22Rv1 (cell line): Measurements from ENCODE around the gene SLC9A5.

Source experiments
- H3K27ac ChIP-seq: fragments of 450-650 bp; 2 replicates; pipeline ENCODE4 v1.5.1; 2017
- ZFX ChIP-seq: fragments of 450-650 bp; IDR thresholded peaks from 2 replicates; pipeline ENCODE4 v1.6.1; 2017; ENCODE audit warnings: antibody characterized with exemption, borderline replicate concordance
- TF ChIP-seq, protein P1 (sequence below): fragments of 450-650 bp; IDR thresholded peaks from 2 replicates; pipeline ENCODE4 v1.5.1; 2017; ENCODE audit warnings: mild to moderate bottlenecking

Gene SLC9A5

DNA sequence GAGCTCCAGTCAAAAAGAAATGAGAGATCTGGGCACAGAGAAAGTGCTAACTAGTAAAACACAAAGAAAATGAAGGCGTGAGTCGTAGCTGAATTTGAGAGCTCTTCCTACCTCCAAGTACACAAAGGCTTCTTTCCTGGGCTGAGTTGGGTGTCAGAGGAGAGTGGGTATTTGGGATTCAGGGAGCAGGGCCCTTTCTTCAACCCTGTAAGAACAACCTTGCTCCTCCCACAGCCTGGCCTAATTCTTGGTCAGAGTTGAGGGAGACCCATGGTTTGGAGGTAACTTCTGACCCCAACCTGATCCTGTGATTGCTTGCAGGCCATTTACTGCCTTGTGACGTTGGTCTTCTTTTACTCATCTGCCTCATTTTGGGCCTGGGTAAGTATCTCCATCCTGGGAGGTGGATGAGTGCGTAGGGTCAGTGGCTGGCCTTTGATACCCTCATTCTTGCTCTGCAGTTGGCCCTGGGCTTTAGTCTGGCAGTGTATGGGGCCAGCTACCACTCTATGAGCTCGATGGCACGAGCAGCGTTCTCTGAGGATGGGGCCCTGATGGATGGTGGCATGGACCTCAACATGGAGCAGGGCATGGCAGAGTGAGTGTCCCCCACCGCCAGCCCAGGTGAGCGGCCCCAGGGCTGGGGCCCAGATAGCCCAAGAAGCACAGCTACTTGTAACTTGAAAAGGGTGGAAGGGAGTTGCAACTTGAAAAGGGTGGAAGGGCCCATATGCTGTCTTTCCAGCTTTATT lies 20.6 kb upstream of the SLC9A5 start:
- H3K27ac ChIP-seq: no peak overlapping the region
- TF ChIP-seq ZFX: no peak
- TF ChIP-seq, protein P1, sequence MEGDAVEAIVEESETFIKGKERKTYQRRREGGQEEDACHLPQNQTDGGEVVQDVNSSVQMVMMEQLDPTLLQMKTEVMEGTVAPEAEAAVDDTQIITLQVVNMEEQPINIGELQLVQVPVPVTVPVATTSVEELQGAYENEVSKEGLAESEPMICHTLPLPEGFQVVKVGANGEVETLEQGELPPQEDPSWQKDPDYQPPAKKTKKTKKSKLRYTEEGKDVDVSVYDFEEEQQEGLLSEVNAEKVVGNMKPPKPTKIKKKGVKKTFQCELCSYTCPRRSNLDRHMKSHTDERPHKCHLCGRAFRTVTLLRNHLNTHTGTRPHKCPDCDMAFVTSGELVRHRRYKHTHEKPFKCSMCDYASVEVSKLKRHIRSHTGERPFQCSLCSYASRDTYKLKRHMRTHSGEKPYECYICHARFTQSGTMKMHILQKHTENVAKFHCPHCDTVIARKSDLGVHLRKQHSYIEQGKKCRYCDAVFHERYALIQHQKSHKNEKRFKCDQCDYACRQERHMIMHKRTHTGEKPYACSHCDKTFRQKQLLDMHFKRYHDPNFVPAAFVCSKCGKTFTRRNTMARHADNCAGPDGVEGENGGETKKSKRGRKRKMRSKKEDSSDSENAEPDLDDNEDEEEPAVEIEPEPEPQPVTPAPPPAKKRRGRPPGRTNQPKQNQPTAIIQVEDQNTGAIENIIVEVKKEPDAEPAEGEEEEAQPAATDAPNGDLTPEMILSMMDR: no peak

DNA sequence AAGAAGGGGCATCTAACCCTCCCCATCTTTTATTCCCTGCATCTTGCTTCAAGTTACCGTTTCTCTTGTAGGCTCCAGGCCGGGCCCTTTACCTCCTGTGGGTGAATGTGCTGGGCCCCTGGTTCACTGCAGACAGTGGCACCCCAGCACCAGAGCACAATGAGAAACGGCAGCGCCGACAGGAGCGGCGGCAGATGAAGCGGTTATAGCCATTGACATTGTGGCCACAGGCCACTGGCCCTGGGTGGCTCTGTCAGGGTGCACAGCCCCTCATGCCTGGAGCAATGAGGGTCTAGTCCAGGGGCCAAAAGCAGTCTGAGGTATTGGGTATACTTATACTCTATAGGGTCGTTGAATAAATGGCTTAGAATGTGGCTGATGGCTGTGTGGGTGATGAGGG lies 19.9 kb upstream of the SLC9A5 start:
- no peak for TF ChIP-seq ZFX
- TF ChIP-seq, protein P1: no peak
- H3K27ac ChIP-seq: no peak overlapping the region

DNA sequence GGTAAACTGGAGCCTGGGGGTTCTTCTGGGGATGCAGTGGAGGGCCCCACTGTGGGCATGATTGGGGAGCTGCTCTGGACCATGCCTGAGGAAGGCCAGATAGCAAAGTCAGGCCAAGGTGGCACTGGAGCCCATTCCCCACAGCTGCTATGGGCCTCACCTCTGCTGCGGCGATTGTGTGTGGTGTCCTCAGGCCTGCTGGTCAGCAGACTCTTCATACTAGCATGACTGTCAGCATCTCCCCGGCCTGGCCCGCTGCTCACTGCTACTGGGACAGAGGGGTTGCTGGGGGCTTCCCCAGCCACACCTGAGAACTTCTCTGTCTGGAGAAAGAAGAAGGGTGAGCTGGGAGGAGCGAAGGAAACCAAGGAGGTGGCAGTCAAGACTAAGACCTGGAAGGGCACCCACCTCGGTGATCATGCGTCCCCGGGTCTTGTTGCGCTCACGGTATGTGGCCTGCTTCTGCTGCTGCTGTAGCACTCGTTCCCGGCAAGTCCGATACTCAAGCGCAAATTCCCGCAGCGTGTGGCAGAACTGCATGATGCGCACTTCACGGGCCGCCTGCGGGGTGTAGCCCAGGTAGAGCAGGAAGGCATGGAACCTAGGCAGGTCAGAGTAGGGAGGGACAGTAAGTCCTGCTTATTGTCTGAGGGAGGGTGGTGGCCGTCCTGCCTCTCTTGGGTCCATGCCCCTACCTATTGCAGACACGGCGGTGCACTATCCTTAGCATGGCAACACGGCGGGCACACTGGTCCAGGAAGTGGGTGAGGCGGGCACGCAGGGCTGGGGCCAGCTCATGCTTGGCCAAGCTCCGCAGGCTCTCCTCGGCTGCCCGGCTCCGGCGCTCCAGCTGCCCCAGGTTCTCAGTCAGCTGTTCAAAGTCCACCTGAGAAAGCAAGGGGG lies 18.6 kb upstream of the SLC9A5 start:
- TF ChIP-seq, protein P1: no peak
- no peak for TF ChIP-seq ZFX
- no peak overlapping the region for H3K27ac ChIP-seq

DNA sequence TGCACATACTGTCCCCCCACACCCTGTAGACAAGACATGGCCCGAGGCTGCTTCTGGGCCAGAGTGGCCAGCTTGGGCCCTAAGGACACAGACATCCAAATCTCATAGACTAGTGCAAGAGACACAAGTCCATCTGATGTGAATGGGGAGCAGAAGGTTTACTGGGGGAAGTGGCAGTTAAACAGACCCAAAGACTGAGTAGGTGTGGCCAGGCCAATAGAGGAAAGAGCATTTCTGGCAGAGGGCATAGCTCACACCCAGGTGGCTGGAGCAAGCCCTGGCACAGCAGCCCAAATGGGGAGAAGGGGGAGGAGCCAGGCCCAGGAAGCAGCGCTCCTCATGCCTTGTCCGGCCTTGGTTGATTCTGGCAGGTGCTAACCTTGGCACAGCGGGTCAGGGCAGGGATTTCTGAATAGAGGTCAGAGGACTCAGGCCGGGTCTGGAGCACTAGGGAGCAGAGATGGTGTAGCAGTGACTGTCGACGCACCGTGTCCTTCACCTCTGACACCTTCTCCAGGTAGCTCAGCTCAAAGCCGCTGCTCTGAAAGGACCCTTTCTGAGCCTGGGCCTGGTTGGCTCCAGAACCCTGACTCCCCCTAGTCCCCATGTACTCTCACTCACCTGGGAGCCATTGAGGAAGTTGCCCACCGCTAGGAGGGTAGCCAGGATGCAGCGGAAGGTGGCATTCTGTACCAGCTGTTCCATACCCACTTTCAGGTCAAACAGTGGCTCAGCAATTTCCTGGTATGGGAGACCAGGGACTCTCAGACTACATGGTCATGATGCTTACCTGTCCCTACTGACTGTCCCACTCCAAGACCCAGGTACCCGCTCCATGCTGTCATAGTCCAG lies 17.7 kb upstream of the SLC9A5 start:
- no peak overlapping the region for H3K27ac ChIP-seq
- TF ChIP-seq ZFX: no peak
- TF ChIP-seq, protein P1: no peak

DNA sequence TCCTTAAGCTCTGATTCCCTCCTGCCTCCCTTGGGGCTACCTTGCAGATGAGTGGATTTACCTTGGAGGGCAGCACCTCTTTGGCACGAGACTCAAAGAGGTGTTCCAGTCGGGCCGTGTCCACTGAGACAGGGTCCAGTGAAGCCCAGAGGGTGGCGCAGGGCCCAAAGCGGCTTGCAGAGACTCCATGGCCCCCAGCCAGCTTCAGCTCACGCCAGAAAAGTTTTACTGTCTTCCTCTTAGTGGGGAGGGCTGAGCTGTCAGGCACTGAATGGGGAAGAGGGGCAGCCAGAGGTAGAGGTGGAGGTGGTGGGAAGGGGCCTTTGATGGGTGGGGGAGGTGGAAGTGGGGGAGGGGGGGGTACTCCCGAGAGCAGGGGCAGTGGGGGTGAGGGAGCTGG lies 15.2 kb upstream of the SLC9A5 start:
- no peak overlapping the region for H3K27ac ChIP-seq
- TF ChIP-seq, protein P1: no peak
- TF ChIP-seq ZFX: no peak

DNA sequence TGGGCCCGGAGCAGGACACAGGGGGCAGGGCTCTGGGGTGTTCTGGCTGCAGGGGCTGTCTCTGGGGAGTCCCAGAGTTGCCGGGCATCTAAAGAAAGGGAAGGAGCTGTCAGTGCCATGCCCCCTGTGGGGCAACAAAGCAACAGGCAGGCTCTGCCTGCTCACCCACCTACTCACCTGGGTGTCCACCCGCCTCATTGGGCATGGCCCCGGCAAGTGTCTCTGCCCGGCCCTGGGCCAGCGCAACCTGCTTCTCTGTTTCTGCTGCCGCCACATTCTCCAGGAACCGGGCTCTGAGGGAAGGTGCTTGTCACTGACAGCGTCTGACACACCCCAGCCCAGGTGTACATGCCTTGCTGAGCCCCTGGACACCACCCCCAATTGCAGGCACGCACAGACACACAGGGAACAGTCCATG lies 14.6 kb upstream of the SLC9A5 start:
- H3K27ac ChIP-seq: no peak overlapping the region
- TF ChIP-seq, protein P1: no peak
- no peak for TF ChIP-seq ZFX
